HepG2 (cell line): ENCODE results near the gene GPS1. TPM values are rescaled to one million over a fixed set of nuclear protein-coding genes. Genes with fewer than 3 reads are reported as not detected.

ENCODE experiments used
- MAFG ChIP-seq: sonication (generic); formaldehyde crosslinking; IDR thresholded peaks from 2 replicates; pipeline ENCODE4 v1.5.1; 2020; ENCODE audit warnings: mild to moderate bottlenecking, missing genetic modification reagents
- XBP1 ChIP-seq: sonication (generic); formaldehyde crosslinking; IDR thresholded peaks from 2 replicates; pipeline ENCODE4 v1.5.0; 2020; ENCODE audit warnings: missing genetic modification reagents
- ZNF124 ChIP-seq: sonication (generic); formaldehyde crosslinking; IDR thresholded peaks from 2 replicates; pipeline ENCODE4 v1.4.0; 2020; ENCODE audit warnings: missing genetic modification reagents
- ZNF343 ChIP-seq: sonication (generic); formaldehyde crosslinking; IDR thresholded peaks from 2 replicates; pipeline ENCODE4 v1.4.0; 2020; ENCODE audit warnings: mild to moderate bottlenecking, missing genetic modification reagents
- ZNF572 ChIP-seq: sonication (generic); formaldehyde crosslinking; IDR thresholded peaks from 2 replicates; pipeline ENCODE4 v1.5.1; 2020; ENCODE audit warnings: mild to moderate bottlenecking, missing genetic modification reagents
- polyA plus RNA-seq, 8 experiments: library from polyadenylated mRNA; depleted of rRNA in 3 of 8; stranded (reverse) in 7 of 8; unstranded in 1 of 8; fragments of >200 nt; fragmentation: Illumina TruSeq in 4 of 8; extraction: Trizol in 4 of 8; gene quantifications; 2 replicates each; pipeline versions ENCODE4 v1.2.1 to v1.2.3, GENCODE V29; 2011 to 2016; ENCODE audit warnings: low read depth in 4 of 8, missing spikeins in 1 of 8, mixed read lengths in 1 of 8; ENCODE audit not compliant: insufficient read depth in 1 of 8
- total RNA-seq, 5 experiments: library from RNA; depleted of rRNA; stranded (reverse); fragments of >200 nt; fragmentation: Illumina TruSeq; extraction: Trizol; gene quantifications; 2 replicates each; pipeline ENCODE4 v1.2.3, GENCODE V29; 2016; ENCODE audit warnings: low read depth in 1 of 5
- TF ChIP-seq, protein P1 (sequence below): sonication (generic); formaldehyde crosslinking; IDR thresholded peaks from 2 replicates; pipeline ENCODE4 v1.4.0; 2020; ENCODE audit warnings: missing genetic modification reagents
- TF ChIP-seq, protein P2 (sequence below): sonication (generic); formaldehyde crosslinking; IDR thresholded peaks from 2 replicates; pipeline ENCODE4 v1.5.0; 2020; ENCODE audit warnings: mild to moderate bottlenecking, missing genetic modification reagents, borderline replicate concordance
- TF ChIP-seq, protein P3 (sequence below): sonication (generic); formaldehyde crosslinking; IDR thresholded peaks from 2 replicates; pipeline ENCODE4 v1.8.0; 2022; ENCODE audit warnings: missing genetic modification reagents, mild to moderate bottlenecking, moderate library complexity, borderline replicate concordance
- TF ChIP-seq, protein P4 (sequence below): IDR thresholded peaks from 2 replicates; pipeline ENCODE4 v1.6.1; 2016; ENCODE audit warnings: mild to moderate bottlenecking

The GPS1 gene
- total and polyA plus RNA-seq, 2 of the 13 experiments (the other 11 are each of a cell fraction or from before 2014, with no cell fraction given), result 124 to 128 TPM

DNA sequence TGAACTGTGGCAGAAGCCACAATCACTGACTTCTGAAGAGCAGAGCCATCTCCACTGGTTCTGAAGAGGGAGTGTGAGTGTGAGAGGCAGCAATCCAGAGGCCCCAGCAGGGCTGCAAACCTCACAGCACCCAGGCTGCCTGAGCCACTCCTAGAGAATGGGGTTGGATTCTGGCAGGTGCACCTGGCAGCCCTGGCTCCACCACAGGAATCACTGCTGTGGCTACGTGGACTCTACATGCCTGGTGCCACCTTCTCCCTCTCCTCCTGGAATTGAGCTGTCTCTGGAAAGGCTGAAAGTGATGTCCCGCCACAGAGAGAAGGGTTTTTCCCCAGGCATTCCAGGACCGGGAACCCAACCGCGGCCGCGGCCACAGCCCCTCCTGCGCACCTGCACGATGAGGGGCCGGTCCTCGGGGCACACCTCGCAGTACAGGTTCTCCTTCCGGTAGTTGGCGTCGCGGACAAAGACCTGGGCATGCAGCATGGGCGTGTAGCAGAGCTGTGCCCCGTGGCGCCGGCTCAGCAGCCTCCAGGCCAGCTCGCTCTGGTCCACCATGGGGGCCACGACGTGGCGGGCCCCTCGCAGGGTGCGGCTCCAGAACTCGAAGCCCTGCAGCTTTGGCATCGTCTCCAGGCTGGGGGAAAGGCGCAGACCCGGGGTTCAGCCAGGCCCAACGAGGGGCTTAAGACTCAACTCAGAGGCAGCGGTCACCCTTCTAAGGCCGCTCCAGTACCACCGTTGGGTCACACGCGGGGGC lies 12.9 kb downstream of the GPS1 start (continued):
- TF ChIP-seq, protein P1, sequence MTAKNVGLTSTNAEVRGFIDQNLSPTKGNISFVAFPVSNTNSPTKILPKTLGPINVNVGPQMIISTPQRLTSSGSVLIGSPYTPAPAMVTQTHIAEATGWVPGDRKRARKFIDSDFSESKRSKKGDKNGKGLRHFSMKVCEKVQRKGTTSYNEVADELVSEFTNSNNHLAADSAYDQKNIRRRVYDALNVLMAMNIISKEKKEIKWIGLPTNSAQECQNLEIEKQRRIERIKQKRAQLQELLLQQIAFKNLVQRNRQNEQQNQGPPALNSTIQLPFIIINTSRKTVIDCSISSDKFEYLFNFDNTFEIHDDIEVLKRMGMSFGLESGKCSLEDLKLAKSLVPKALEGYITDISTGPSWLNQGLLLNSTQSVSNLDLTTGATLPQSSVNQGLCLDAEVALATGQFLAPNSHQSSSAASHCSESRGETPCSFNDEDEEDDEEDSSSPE, result 0 out of 2 replicates have a peak, but pooled peaks have one; percentile 11
- TF ChIP-seq ZNF572 (CRISPR knock-in tag), result no peak
- TF ChIP-seq, protein P2, sequence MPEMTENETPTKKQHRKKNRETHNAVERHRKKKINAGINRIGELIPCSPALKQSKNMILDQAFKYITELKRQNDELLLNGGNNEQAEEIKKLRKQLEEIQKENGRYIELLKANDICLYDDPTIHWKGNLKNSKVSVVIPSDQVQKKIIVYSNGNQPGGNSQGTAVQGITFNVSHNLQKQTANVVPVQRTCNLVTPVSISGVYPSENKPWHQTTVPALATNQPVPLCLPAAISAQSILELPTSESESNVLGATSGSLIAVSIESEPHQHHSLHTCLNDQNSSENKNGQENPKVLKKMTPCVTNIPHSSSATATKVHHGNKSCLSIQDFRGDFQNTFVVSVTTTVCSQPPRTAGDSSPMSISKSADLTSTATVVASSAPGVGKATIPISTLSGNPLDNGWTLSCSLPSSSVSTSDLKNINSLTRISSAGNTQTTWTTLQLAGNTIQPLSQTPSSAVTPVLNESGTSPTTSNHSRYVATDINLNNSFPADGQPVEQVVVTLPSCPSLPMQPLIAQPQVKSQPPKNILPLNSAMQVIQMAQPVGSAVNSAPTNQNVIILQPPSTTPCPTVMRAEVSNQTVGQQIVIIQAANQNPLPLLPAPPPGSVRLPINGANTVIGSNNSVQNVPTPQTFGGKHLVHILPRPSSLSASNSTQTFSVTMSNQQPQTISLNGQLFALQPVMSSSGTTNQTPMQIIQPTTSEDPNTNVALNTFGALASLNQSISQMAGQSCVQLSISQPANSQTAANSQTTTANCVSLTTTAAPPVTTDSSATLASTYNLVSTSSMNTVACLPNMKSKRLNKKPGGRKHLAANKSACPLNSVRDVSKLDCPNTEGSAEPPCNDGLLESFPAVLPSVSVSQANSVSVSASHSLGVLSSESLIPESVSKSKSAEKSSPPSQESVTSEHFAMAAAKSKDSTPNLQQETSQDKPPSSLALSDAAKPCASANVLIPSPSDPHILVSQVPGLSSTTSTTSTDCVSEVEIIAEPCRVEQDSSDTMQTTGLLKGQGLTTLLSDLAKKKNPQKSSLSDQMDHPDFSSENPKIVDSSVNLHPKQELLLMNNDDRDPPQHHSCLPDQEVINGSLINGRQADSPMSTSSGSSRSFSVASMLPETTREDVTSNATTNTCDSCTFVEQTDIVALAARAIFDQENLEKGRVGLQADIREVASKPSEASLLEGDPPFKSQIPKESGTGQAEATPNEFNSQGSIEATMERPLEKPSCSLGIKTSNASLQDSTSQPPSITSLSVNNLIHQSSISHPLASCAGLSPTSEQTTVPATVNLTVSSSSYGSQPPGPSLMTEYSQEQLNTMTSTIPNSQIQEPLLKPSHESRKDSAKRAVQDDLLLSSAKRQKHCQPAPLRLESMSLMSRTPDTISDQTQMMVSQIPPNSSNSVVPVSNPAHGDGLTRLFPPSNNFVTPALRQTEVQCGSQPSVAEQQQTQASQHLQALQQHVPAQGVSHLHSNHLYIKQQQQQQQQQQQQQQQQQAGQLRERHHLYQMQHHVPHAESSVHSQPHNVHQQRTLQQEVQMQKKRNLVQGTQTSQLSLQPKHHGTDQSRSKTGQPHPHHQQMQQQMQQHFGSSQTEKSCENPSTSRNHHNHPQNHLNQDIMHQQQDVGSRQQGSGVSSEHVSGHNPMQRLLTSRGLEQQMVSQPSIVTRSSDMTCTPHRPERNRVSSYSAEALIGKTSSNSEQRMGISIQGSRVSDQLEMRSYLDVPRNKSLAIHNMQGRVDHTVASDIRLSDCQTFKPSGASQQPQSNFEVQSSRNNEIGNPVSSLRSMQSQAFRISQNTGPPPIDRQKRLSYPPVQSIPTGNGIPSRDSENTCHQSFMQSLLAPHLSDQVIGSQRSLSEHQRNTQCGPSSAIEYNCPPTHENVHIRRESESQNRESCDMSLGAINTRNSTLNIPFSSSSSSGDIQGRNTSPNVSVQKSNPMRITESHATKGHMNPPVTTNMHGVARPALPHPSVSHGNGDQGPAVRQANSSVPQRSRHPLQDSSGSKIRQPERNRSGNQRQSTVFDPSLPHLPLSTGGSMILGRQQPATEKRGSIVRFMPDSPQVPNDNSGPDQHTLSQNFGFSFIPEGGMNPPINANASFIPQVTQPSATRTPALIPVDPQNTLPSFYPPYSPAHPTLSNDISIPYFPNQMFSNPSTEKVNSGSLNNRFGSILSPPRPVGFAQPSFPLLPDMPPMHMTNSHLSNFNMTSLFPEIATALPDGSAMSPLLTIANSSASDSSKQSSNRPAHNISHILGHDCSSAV, result no peak
- TF ChIP-seq MAFG (CRISPR knock-in tag), result 0 out of 2 replicates have a peak, but pooled peaks have one; percentile 29
- no peak for TF ChIP-seq XBP1 (CRISPR knock-in tag)
- TF ChIP-seq, protein P3, sequence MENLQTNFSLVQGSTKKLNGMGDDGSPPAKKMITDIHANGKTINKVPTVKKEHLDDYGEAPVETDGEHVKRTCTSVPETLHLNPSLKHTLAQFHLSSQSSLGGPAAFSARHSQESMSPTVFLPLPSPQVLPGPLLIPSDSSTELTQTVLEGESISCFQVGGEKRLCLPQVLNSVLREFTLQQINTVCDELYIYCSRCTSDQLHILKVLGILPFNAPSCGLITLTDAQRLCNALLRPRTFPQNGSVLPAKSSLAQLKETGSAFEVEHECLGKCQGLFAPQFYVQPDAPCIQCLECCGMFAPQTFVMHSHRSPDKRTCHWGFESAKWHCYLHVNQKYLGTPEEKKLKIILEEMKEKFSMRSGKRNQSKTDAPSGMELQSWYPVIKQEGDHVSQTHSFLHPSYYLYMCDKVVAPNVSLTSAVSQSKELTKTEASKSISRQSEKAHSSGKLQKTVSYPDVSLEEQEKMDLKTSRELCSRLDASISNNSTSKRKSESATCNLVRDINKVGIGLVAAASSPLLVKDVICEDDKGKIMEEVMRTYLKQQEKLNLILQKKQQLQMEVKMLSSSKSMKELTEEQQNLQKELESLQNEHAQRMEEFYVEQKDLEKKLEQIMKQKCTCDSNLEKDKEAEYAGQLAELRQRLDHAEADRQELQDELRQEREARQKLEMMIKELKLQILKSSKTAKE (CRISPR knock-in tag), result no peak
- TF ChIP-seq, protein P4, sequence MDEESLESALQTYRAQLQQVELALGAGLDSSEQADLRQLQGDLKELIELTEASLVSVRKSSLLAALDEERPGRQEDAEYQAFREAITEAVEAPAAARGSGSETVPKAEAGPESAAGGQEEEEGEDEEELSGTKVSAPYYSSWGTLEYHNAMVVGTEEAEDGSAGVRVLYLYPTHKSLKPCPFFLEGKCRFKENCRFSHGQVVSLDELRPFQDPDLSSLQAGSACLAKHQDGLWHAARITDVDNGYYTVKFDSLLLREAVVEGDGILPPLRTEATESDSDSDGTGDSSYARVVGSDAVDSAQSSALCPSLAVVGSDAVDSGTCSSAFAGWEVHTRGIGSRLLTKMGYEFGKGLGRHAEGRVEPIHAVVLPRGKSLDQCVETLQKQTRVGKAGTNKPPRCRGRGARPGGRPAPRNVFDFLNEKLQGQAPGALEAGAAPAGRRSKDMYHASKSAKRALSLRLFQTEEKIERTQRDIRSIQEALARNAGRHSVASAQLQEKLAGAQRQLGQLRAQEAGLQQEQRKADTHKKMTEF (CRISPR knock-in tag), result peak; percentile 54; the same call in 1 of the 2 replicates
- TF ChIP-seq ZNF343, result no peak; the same call in 1 of the 2 replicates
- no peak for TF ChIP-seq ZNF124 (CRISPR knock-in tag)
